ENCODE data around the gene MARCO.

Gene MARCO

GRCh38 chr2:118968042-118968441, 26.0 kb downstream of the MARCO start:
- no peaks in the 10 kb centered on the region for H3K36me3 ChIP-seq (ENCODE audit: insufficient read depth, low read length)
- no peak overlapping the region for H3K27ac ChIP-seq (ENCODE audit: low read depth, low read length)
- H3K9me3 ChIP-seq (ENCODE audit: insufficient read depth, low read depth, low read length) = no peaks in the 10 kb centered on the region
- H3K27me3 ChIP-seq (ENCODE audit: insufficient read depth, low read length) = peaks cover under 1% of the 10 kb centered on the region; the same call in 1 of the 2 replicates
- H3K4me1 ChIP-seq (ENCODE audit: insufficient read depth, low read length) = no peaks in the 10 kb centered on the region
- 94% methylated on average over 2 of the region's 3 CpGs for WGBS
- H3K4me3 ChIP-seq (ENCODE audit: low read length) = no peak overlapping the region
- H3K9ac ChIP-seq (ENCODE audit: low read depth, low read length) = no peak overlapping the region

GRCh38 chr2:118968961-118969733, 27.2 kb downstream of the MARCO start:
- Histone ChIP-seq H3K4me1 (ENCODE audit: insufficient read depth, low read length) (no peaks in the 10 kb centered on the region), H3K27ac (ENCODE audit: low read depth, low read length) (no peak overlapping the region), H3K9ac (ENCODE audit: low read depth, low read length) (no peak overlapping the region), H3K27me3 (ENCODE audit: insufficient read depth, low read length) (peaks cover 11% of the 10 kb centered on the region), H3K9me3 (ENCODE audit: insufficient read depth, low read depth, low read length) (no peaks in the 10 kb centered on the region), H3K36me3 (ENCODE audit: insufficient read depth, low read length) (no peaks in the 10 kb centered on the region), H3K4me3 (ENCODE audit: low read length) (no peak overlapping the region)
- WGBS = 95% methylated on average over 7 of the region's 7 CpGs

GRCh38 chr2:118969734-118970395, 27.9 kb downstream of the MARCO start:
- H3K9me3 ChIP-seq (ENCODE audit: insufficient read depth, low read depth, low read length) = no peaks in the 10 kb centered on the region
- H3K4me3 ChIP-seq (ENCODE audit: low read length) = no peak overlapping the region
- H3K27me3 ChIP-seq (ENCODE audit: insufficient read depth, low read length) = peaks cover 19% of the 10 kb centered on the region
- no peak overlapping the region for H3K9ac ChIP-seq (ENCODE audit: low read depth, low read length)
- WGBS = 93% methylated on average over 16 of the region's 16 CpGs
- no peak overlapping the region for H3K27ac ChIP-seq (ENCODE audit: low read depth, low read length)
- no peaks in the 10 kb centered on the region for H3K4me1 ChIP-seq (ENCODE audit: insufficient read depth, low read length)
- no peaks in the 10 kb centered on the region for H3K36me3 ChIP-seq (ENCODE audit: insufficient read depth, low read length)

GRCh38 chr2:118970396-118971135, 28.6 kb downstream of the MARCO start:
- no peaks in the 10 kb centered on the region for H3K9me3 ChIP-seq (ENCODE audit: insufficient read depth, low read depth, low read length)
- WGBS = 91% methylated on average over 10 of the region's 10 CpGs
- H3K4me3 ChIP-seq (ENCODE audit: low read length) = no peak overlapping the region
- H3K36me3 ChIP-seq (ENCODE audit: insufficient read depth, low read length) = no peaks in the 10 kb centered on the region
- no peak overlapping the region for H3K9ac ChIP-seq (ENCODE audit: low read depth, low read length)
- no peak overlapping the region for H3K27ac ChIP-seq (ENCODE audit: low read depth, low read length)
- H3K27me3 ChIP-seq (ENCODE audit: insufficient read depth, low read length) = peaks cover 26% of the 10 kb centered on the region
- no peaks in the 10 kb centered on the region for H3K4me1 ChIP-seq (ENCODE audit: insufficient read depth, low read length)

- Histone ChIP-seq H3K9me3 (ENCODE audit: insufficient read depth, low read depth, low read length) (no peaks in the 10 kb centered on the region), H3K27ac (ENCODE audit: low read depth, low read length) (no peak overlapping the region), H3K27me3 (ENCODE audit: insufficient read depth, low read length) (peaks cover 35% of the 10 kb centered on the region), H3K4me1 (ENCODE audit: insufficient read depth, low read length) (no peaks in the 10 kb centered on the region), H3K9ac (ENCODE audit: low read depth, low read length) (no peak overlapping the region), H3K36me3 (ENCODE audit: insufficient read depth, low read length) (no peaks in the 10 kb centered on the region), H3K4me3 (ENCODE audit: low read length) (no peak overlapping the region)
- WGBS = 91% methylated on average over 8 of the region's 8 CpGs
Observed at GRCh38 chr2:118971245-118972122, 29.5 kb downstream of the MARCO start.

GRCh38 chr2:118973542-118973951, 31.6 kb downstream of the MARCO start:
- H3K4me1 ChIP-seq (ENCODE audit: insufficient read depth, low read length) = no peaks in the 10 kb centered on the region
- H3K27ac ChIP-seq (ENCODE audit: low read depth, low read length) = no peak overlapping the region
- H3K36me3 ChIP-seq (ENCODE audit: insufficient read depth, low read length) = no peaks in the 10 kb centered on the region
- H3K27me3 ChIP-seq (ENCODE audit: insufficient read depth, low read length) = peaks cover 45% of the 10 kb centered on the region
- H3K9ac ChIP-seq (ENCODE audit: low read depth, low read length) = no peak overlapping the region
- no peaks in the 10 kb centered on the region for H3K9me3 ChIP-seq (ENCODE audit: insufficient read depth, low read depth, low read length)
- H3K4me3 ChIP-seq (ENCODE audit: low read length) = no peak overlapping the region
- 87% methylated on average over 4 of the region's 4 CpGs for WGBS

- H3K4me1 ChIP-seq (ENCODE audit: insufficient read depth, low read length) = no peaks in the 10 kb centered on the region
- H3K27ac ChIP-seq (ENCODE audit: low read depth, low read length) = no peak overlapping the region
- no peaks in the 10 kb centered on the region for H3K36me3 ChIP-seq (ENCODE audit: insufficient read depth, low read length)
- H3K9ac ChIP-seq (ENCODE audit: low read depth, low read length) = no peak overlapping the region
- WGBS = 86% methylated on average over 13 of the region's 13 CpGs
- H3K27me3 ChIP-seq (ENCODE audit: insufficient read depth, low read length) = peaks cover 47% of the 10 kb centered on the region
- H3K9me3 ChIP-seq (ENCODE audit: insufficient read depth, low read depth, low read length) = no peaks in the 10 kb centered on the region
- no peak overlapping the region for H3K4me3 ChIP-seq (ENCODE audit: low read length)
Observed at GRCh38 chr2:118974103-118974993, 32.4 kb downstream of the MARCO start.

GRCh38 chr2:118975133-118975532, 33.1 kb downstream of the MARCO start:
- Histone ChIP-seq H3K36me3 (ENCODE audit: insufficient read depth, low read length) (no peaks in the 10 kb centered on the region), H3K9ac (ENCODE audit: low read depth, low read length) (no peak overlapping the region), H3K4me3 (ENCODE audit: low read length) (no peak overlapping the region), H3K27me3 (ENCODE audit: insufficient read depth, low read length) (peaks cover 54% of the 10 kb centered on the region), H3K27ac (ENCODE audit: low read depth, low read length) (no peak overlapping the region), H3K9me3 (ENCODE audit: insufficient read depth, low read depth, low read length) (no peaks in the 10 kb centered on the region), H3K4me1 (ENCODE audit: insufficient read depth, low read length) (no peaks in the 10 kb centered on the region)
- 70% methylated on average over 5 of the region's 5 CpGs for WGBS

GRCh38 chr2:118978064-118978463, 36.1 kb downstream of the MARCO start:
- Histone ChIP-seq H3K4me3 (ENCODE audit: low read length) (no peak overlapping the region), H3K36me3 (ENCODE audit: insufficient read depth, low read length) (no peaks in the 10 kb centered on the region), H3K27me3 (ENCODE audit: insufficient read depth, low read length) (peaks cover 55% of the 10 kb centered on the region), H3K9ac (ENCODE audit: low read depth, low read length) (no peak overlapping the region), H3K9me3 (ENCODE audit: insufficient read depth, low read depth, low read length) (no peaks in the 10 kb centered on the region), H3K27ac (ENCODE audit: low read depth, low read length) (no peak overlapping the region), H3K4me1 (ENCODE audit: insufficient read depth, low read length) (no peaks in the 10 kb centered on the region)
- 97% methylated on average over 2 of the region's 2 CpGs for WGBS

Measured in HUES64 (cell line).